ENCODE data around the gene RARB.

The RARB gene

DNA sequence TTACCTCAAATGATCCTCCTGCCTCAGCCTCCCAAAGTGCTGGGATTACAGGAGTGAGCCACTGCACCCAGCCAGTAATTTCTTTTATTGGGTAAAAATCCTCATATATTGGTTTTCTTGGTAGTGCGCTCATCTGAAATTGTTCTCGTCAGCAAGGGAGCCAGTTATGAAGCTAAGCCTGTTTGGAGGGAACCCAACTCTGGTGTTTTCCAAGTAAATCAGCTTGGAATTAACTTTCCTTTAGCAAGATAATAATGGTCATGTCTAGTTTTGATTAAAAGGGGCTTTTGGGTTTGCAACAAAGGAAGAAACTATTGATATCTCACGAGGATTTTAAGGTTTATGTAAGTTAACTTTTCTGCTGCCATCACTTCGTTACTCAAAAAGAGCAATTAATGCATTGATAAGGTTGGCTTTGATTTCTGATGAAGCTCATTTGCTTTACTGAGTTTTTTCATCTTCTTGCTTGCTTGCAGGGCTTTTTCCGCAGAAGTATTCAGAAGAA lies 72.7 kb downstream of the RARB start:
- TF ChIP-seq, protein P1, sequence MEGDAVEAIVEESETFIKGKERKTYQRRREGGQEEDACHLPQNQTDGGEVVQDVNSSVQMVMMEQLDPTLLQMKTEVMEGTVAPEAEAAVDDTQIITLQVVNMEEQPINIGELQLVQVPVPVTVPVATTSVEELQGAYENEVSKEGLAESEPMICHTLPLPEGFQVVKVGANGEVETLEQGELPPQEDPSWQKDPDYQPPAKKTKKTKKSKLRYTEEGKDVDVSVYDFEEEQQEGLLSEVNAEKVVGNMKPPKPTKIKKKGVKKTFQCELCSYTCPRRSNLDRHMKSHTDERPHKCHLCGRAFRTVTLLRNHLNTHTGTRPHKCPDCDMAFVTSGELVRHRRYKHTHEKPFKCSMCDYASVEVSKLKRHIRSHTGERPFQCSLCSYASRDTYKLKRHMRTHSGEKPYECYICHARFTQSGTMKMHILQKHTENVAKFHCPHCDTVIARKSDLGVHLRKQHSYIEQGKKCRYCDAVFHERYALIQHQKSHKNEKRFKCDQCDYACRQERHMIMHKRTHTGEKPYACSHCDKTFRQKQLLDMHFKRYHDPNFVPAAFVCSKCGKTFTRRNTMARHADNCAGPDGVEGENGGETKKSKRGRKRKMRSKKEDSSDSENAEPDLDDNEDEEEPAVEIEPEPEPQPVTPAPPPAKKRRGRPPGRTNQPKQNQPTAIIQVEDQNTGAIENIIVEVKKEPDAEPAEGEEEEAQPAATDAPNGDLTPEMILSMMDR (IDR thresholded peaks at IDR 0.05; ENCODE audit: control extremely low read depth, extremely low read depth, low read depth, missing control alignments): no peak
- DNase-seq (ENCODE audit: extremely low spot score): no peak
- ChIA-PET POLR2A (no interaction called here), CTCF (interaction anchor here (2.0 kb wide), 1 partner anchor 9 kb away, joined by 6 read pairs; no protein-coding TSS in a partner anchor)

DNA sequence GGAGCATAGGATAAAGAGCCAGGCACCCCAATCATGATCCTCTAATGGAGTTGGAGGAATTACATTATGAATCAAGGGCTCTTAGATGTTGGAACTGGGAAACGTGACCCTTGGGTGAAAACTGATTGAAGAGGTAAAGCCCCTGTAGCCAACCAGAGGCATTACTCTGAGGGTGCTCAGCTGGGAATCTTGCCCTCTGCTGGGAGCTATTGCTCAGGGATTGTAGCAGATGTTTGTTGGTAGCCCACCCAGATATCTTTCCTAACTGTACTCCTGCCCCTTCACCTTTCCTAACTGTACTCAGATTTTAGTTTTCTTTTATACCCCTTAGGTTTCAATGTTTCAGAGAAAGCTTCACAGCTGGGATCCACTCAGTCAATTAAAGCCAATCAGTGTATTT lies 74.2 kb downstream of the RARB start:
- ChIA-PET POLR2A (no interaction called here), CTCF (no interaction called here)
- no peak for DNase-seq (ENCODE audit: extremely low spot score)
- TF ChIP-seq, protein P1 (IDR thresholded peaks at IDR 0.05; ENCODE audit: control extremely low read depth, extremely low read depth, low read depth, missing control alignments): no peak

DNA sequence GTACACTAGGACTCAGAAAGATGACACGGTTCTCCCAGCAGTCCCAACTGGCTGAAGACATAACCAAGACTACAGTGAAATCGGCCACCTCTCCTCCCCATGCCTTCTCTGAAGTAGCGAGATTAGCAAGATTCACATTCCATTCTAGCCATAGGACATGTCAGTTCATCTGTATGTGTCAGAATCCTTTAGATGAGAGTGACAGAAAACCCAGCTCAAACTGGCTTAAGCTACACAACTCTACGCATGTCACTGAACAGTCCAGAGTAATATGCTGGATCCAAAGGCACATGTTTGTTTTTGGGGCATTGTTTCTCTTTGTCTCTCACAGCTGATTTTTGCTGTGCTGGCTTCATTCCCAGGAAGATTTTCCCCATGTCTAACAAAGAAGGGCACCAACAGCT lies 75.8 kb downstream of the RARB start:
- POLR2A ChIA-PET: no interaction called here
- TF ChIP-seq, protein P1 (IDR thresholded peaks at IDR 0.05; ENCODE audit: control extremely low read depth, extremely low read depth, low read depth, missing control alignments): no peak
- no peak for DNase-seq (ENCODE audit: extremely low spot score)
- CTCF ChIA-PET: interaction anchor here (1.4 kb wide), 1 partner anchor 33 kb away, joined by 3 read pairs; no protein-coding TSS in a partner anchor

DNA sequence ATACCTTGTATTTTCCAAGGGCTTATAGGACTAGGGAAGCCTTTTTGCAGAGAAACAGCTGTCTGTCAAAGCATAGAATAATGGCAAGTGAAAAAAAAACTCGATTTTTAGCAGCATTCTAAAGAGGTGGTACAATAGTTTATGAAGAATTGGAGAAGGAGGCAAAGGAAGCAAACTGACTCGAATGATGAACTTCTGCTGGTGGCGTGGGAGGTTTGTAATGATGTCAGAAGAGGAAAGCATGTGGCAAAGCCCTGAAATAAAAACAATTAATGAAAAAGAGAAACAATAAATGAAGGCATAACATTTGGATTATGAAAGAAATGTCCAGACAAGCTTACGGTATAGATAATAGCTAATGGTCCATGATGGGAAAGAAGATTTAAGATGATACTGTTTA lies 77.5 kb downstream of the RARB start:
- TF ChIP-seq, protein P1 (IDR thresholded peaks at IDR 0.05; ENCODE audit: control extremely low read depth, extremely low read depth, low read depth, missing control alignments): no peak

DNA sequence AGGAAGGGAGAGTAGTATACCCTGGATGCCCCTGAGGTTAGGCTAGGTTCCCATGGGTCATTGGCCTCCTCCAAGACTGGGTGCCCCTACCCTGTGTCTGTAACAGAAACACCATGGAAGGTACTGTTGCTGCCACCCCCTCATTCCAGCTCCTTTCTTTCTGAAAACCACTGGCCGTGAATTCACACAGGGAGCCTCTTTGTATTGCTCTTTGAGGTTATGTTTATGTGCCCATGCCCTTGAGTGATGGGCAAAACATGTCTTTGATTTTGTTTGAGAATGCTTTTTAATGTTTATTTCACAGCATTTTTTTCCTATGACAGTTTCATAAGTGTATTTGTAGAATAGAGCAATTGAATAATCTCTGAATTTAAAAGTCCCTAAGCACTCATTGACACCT lies 79.7 kb downstream of the RARB start:
- no peak for DNase-seq (ENCODE audit: extremely low spot score)
- CTCF ChIA-PET: no interaction called here
- POLR2A ChIA-PET: no interaction called here
- TF ChIP-seq, protein P1 (IDR thresholded peaks at IDR 0.05; ENCODE audit: control extremely low read depth, extremely low read depth, low read depth, missing control alignments): no peak

More for the DNA sequence above, 77.5 kb downstream of the RARB start:
- CTCF ChIA-PET: interaction anchor here (1.1 kb wide), 1 partner anchor 64 kb away, joined by 3 read pairs; no protein-coding TSS in a partner anchor
- no peak for DNase-seq (ENCODE audit: extremely low spot score)
- POLR2A ChIA-PET: no interaction called here

DNA sequence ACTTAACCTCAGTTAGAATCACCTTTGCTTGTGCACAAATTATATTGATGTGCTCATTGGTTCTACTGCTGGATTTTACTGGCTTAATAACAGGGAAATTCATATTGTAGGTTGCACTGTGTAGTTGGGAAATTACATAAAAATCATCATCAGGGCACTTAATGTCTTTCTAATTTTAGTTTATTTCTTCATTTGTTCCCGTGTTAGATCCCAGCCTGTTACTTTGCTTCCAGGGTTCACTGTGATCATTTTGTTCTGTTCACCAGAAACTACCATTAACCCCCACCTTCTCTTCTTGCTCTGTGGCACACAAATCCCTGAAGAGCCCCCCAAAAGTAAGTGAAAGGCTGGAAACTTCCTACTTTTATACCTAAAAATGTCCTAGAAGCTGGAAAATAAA lies 80.4 kb downstream of the RARB start:
- TF ChIP-seq, protein P1 (IDR thresholded peaks at IDR 0.05; ENCODE audit: control extremely low read depth, extremely low read depth, low read depth, missing control alignments): no peak
- DNase-seq (ENCODE audit: extremely low spot score): no peak
- ChIA-PET CTCF (interaction anchor here (1.5 to 2.4 kb wide), 2 partner anchors 8 to 16 kb away, joined by 3 to 6 read pairs; no protein-coding TSS in a partner anchor), POLR2A (no interaction called here)

All from GM10248 (cell line).